ENCODE results near the gene WDR45B.

WDR45B gene

DNA sequence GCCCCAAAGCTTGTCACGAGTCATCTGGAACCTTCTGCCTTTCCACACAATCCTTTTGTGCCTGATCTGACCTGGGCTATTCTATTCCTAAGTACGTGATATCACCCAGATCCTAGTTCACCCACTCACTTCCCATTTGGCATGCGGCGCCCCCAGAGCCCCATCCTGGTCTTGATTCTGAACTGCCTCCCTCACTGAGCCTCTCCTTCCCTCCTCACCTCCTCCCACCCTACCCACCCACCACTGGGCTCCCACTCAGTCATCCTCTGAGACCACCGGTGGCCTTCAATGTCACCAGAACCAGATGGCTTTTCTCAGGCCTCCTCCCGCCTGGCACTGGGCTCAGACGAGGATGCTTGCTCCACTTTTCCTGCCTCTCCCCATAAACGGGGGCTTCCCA is 18.5 kb downstream of the WDR45B start:
- DNase-seq (ENCODE audit: low spot score): no peak

DNA sequence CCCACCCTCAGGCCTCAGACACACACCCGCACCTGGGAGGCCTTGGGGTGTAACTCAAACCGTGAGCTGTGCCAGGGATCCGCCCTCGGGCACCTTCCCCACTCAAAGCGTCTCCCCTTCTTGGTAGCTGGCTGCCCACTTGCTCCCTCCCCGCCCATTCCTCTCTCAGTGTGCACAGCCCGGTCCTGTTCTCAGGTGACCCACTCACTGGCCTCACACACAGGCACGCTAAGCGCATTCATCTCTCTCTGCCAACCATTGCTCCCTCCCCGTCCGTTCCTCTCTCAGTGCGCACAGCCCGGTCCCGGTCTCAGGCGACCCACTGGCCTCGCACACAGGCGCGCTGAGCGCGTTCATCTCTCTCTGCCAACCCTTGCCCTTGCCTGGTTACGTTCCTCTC is 20.8 kb downstream of the WDR45B start:
- no peak for DNase-seq (ENCODE audit: low spot score)

DNA sequence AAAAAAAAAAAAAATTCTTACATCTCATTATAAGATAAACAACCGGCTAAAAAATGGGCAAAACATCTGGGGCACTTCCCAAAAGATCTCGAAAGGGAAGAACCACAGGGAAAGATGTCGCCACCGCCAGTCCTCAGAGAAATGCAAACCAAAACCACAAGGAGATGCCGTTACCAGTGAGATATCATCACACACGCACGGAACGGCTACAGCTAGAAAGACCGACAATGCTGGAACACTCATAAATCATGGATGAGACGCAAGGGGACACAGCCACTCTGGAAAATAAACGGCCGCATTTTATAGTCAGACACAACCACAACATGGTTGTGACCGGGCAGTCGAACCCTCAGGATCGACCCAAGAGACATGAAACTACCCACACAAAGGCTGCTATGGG is 24.5 kb downstream of the WDR45B start:
- no peak for DNase-seq (ENCODE audit: low spot score)

DNA sequence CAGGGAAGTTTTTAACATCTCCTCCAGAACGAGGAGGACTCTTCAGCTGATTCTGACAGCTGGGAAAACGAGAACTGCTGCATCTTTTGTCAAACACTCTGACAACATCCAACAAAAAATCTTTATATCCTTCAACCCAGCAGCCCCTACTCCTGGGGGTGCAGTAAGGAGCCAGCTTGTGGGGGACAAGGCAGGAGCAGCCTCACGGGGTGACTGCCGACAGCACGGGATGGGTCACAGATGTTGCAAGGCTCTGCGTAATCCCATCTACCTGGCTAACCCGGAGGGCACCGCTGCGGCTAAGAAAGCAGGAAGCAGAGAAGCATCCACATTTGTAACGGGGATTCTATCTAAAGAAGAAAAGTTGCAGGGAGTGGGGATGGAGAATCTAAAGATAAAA is 28.6 kb downstream of the WDR45B start:
- no peak for DNase-seq (ENCODE audit: low spot score)

DNA sequence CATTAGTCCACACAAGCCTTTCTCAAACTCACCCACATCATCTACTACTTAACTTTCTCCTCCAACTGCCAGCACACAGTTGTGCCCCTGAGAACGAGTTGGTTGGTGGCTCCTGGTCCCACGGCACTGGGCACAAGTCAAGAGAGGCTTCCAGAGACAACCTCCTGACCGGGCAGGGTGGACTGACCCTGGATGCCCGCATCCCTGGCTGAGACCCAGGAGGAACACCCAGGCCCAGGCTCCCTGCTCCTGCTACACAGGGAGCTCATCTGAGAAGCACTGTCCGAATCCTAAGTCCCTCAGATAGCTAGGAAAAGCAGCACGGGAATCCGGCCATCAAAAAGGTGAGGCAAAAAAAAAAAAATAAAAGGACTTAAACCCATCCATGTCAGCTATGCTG is 29.0 kb downstream of the WDR45B start:
- DNase-seq (ENCODE audit: low spot score): no peak

DNA sequence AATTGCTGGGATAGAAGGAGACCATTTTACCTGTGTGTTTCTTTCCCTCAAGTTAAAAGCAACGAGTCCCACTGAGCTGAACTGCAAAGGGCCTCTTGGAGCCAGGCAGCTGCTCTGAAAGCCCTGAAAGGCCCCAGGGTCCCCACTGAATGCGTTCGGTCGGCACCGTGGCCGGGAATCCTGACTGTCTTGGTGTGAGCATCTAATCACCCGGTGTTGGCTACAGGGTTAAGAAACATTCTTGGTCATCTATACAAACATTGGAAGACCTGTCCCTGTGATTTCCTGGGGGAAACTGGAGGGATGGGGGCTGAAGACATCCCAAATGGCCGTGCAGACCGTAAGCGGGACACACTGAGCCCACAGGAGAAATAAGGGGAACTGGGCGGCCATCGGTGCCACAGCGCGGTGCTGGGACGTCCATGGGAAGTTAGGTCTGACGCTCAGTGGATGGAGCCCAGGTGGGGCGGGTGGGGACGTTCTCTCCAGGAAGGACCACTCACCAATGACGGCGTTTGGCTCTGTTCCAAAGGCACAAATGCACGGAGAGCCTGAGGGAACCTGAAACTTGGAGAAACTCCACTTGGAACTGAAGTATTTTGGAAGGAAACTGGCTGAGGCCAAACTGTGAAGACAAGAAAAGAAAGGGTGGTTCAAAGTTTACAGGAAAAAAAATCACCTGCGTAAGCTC is 32.1 kb downstream of the WDR45B start:
- no peak for DNase-seq (ENCODE audit: low spot score)

DNA sequence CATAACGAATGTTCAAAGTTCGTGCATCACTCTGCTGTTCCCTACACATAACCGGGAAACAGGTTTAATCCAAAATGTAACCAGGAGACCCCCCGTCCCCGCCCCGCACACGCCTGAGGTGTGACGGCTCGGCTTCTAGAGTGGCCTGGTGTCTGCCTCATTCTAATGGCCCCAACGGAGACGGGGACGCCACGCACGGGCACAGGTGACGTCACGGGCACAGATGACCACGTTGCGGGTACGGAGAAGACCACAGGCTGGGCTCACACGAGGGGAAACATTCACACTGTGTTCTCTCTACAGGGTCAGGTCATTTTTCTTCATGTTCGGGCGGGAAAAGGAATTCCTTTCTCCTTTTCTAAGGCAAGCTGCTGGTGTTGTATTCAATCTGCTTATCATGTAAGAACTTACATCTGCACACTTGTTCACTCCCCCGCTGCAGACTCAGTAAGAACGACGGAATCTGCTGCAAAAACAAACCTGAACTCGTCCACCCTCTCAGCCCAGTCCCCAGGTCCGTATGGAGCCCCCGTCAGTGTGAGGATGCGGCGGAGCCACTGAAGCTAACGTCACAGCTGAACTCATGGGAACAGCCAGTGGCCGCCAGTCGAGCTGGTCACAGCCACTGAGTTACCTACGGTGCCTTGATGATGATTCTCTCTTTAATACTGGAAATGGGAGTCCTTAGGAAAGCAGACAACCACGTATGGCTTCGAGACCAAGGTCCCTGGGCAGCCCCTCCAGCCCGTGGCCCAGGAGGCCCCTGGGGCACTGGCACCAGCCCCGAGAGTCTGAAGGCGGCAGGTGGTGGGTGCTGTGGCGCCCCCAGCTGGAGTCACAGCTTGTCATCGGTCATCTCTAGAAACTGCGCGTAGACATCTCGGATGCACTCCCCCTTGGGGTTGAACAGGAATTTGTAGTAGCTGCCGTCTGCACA is 32.9 kb downstream of the WDR45B start:
- no peak for DNase-seq (ENCODE audit: low spot score)

DNA sequence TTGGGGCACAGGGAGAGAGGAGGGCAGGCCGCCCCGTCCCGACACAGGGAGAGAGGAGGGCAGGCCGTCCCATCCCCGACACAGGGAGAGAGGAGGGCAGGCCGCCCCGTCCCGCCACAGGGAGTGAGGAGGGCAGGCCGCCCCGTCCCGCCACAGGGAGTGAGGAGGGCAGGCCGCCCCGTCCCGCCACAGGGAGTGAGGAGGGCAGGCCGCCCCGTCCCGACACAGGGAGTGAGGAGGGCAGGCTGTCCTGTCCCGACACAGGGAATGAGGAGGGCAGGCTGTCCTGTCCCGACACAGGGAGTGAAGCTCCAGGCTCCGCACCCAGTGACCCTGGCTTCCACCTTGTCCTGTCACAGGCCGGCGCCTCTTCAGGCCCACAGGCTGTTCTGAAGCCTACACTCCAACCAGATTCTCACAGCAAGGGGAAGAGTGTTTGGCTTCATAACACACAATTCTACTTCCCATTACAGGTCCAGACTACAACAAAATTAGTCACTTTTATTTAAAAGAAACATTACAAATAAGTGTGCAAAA is 34.1 kb downstream of the WDR45B start:
- no peak for DNase-seq (ENCODE audit: low spot score)

DNA sequence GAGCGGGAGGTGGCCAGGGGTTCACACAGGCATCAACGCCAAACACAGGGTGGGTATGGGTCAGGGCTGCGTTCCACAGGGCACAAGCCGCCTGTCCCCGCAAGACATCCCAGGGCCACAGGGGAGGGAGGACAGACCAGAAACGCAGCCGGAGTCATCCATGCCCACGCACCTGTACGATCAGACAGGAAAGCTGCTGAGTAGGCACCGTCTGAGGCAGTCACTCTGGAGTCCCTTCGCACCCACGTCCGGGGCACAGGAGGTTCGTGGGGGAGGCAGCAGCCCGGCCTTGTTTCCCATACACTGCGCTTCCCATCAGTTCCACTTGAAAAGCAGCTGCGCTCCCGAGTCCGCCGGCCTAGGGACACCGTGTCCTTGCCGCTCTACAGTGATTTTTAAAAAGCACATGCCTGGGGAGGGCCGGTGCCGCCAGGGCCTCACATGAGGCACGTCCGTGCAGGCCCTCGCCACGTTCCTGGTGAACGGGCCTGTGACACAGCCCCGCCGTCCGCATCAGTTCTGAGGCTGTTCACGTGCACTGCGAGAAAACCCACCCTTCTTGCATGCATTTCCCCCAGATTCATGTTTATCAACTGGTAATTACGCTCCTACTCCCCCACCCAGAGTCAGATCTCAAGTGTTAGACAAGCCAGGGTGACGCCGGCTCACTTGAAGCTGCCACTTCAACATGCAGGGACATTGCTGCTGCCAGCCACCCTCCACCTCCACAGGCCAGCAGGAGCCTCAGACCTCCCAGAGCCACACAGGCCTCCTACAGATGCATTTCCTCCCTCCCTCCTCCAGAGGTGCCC is 34.8 kb downstream of the WDR45B start:
- DNase-seq (ENCODE audit: low spot score): no peak

DNA sequence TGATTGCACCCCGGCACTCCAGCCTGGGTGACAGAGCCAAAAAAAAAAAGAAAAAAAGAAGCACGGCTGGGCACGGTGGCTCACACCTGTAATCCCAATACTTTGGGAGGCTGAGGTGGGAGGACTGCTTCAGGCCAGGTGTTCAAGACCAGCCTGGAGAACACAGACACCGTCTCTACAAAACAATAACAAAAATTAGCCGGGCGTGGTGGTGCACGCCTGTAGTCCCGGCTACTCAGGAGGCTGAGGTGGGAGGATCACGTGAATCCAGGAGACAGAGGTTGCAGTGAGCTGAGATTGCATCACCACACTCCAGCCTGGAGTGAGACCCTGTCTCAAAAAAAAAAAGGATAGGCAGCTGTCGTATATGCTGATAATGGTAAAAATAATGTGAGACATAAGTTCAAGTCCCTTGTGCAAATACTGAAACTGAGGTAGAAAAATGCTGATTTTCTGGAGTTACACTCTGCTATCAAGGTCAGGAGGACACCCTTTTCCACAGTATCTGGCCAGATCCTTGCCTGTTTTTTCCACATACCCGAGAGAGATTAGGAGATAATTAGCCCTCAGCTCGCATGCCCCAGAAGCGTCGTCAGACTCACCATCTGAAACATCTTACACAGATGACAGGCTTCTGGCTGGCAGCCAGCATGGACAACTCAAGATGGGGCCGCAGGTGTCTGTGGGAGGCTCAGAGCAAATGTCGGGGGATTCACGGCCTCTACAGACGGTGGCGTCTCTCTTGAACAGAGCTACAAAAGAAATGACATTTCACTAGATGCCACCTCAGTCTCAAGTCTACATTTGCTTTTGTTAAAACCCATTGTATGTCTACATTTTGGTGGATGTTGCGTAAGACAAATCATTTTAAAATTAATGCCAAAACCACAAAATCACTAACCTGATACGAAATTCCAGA is 36.8 kb downstream of the WDR45B start:
- no peak for DNase-seq (ENCODE audit: low spot score)

DNA sequence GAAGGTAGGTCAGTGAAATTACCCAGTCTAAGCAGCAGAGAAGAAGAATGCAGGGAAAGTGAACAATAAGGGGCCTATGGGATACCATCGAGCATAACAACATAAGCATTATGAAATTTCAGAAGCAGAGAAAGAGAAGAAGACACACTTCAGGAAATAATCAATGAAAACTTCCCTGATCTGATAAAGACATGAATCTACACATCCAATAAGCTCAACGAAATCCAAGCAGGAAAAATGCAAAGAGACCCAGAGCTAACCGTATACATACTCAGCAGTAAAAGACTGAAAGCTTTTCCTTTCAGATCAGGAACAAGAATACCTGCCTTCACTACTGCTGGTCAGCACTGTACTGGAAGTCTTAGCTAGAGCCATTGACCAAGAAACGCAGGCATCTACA is 38.6 kb downstream of the WDR45B start:
- DNase-seq (ENCODE audit: low spot score): no peak

DNA sequence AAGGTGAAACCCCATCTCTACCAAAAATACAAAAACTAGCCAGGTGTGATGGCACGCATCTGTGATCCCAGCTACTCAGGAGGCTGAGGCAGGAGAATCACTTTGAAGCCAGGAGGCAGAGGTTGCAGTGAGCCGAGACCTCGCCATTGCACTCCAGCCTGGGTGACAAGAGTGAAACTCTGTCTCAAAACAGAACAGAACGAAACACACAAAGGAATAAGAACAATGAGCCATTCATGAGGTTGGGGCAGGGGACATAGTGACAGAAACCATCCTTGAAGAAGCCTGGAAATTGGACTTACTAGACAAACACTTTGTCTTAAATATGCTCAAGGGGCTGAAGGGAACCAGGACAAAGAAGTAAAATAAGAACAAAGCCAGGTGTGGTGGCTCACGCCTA is 39.4 kb downstream of the WDR45B start:
- DNase-seq (ENCODE audit: low spot score): no peak

DNA sequence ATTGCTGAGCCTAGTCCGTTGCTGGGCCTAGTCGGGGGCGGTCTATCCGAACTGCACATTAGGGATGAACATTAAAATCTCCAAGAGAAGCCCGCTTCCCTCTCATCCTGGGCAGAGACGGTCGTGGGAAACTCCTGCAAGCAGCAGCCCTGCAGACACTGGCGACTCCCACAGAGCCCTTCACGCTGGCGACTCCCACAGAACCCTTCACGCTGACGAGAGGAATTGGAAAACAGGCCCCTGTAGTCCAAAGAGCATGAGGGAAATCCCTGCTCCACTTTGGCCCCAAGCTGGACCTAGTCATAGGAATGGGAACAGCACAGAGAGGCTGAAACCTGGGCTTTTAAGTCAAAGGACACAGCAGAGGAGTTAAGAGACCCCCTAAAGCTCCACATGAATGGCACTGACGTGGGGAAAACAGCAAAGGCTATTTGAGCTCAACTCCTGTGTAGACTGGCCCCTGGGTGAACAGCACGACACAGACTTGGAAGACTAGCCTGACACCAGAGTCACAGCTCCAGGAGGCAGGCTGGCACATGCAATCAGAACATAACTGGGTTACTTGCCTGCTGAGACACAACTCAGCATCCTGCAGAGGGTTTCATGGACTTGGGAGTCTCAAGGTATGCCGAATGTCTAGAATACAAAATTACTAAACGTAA is 42.2 kb downstream of the WDR45B start:
- DNase-seq (ENCODE audit: low spot score): no peak

DNA sequence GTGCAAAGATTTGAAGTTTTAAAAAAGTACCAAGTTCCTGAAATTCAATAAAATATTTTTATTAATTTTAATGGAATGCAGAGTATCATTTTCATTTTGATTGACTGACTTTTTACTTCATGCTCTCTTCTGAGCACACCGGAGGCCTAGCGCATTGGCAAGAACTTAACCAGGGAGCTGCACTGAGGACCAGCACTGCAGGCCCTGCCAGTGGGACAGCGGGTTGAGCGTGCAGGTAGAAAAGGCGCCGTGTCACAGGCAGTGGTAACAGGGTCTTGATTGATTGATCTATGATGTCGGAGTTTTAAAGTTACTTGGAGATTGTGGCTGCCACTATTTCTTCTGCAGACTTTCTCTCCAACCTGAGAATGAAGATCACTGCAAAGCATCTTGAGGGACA is 43.7 kb downstream of the WDR45B start:
- no peak for DNase-seq (ENCODE audit: low spot score)

DNA sequence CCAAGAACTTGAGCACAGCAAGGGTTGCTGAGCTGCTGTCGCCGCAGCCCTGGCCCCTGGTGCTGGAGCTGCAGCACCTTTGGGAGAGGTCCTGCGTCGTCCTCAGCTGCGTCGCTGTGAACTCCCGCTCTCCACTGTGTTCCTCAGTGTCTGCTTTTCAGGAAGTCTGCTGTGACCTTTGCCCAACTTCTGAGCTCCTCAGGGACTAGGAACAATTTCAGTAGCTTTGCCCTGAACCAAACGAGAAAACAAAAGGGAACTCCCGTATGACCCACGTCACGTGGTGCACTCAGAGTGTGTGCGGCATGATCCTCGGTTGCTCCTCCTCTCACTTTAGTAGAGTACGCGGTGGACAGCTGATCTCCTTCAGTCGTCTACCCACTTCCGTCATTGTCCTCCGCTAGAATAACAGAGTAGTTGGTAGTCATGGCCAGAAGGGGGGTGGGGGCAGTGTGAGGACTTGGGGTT is 44.2 kb downstream of the WDR45B start:
- peak; percentile 12 for DNase-seq (ENCODE audit: low spot score)

DNA sequence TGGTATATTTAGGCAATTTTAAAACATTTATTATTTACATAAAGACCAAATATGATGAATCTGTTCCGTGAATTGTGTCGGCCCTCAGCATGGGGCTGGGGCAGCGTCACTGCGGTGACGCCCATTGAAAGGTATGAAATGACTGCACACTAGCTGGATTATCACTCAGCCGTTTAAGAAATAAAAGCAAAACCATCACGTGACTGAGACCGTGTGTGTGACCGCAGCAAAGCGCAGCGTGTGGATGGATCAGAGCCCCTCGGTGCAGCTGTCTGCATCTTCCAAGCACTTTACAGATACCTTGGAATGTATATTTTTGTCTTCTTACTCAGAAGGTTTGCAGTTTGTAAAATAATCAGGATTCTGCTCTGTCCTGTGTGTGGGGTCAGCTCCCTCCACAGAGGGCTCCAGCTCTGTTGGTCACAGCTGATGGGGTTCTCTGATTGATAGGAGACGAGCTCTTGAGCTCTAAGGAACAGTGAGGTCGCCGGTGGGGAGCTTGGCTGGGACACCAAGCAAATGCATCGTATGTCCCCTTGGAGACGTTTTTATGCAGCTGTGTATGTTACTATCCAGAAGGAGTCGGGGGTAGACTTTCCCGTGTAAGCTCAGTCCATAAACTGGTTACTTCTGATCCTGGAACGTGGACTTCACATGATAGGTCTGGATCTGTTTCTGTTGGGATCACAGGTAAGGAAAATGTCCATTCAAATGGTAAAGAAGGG is 45.1 kb downstream of the WDR45B start:
- no peak for DNase-seq (ENCODE audit: low spot score)

DNA sequence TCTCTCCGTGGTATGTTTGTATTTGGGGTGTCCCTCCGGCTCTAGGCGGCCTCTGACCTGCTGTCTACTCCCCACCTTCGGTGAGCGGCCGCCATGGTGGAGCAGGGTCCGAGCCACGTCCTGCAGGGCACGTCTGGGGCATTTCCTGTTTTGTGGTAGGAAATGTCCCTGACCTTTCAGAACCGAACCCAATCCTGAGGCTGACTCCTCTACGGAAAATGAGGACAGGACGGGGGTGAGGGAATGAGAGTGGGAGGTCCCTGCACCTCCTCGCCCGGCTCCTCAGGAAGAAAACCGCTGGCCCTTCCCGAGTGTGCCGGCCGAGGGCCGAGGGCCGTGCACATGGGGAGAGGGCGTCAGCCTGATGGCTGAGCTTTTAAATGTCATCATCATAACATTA is 45.8 kb downstream of the WDR45B start:
- DNase-seq (ENCODE audit: low spot score): no peak

DNA sequence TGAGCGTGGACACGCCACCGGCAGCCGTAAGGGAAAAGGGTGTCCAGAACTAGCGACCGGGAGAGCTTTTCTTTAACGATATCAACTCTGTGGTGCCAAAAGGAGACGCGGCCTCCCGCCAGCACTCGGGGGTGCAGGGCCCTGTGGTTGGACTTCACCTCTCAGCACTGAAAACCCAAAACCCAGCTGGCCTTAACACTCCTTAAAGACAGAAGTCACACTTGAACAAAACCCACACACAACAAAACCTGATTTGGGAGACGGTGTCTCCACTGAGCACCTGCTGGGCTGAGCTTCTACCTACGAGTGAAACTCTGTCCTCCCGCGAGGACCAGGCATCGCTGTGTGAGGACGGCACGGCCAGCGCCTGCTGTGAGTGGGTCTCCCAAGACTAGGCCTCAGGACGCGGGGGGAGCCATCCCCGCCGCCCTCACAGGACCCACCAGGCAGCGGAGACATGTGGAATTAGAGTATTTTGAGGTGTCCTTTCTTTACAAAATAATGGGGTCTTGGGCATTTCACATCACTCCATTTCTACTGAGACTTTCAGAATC is 46.7 kb downstream of the WDR45B start:
- no peak for DNase-seq (ENCODE audit: low spot score)

DNA sequence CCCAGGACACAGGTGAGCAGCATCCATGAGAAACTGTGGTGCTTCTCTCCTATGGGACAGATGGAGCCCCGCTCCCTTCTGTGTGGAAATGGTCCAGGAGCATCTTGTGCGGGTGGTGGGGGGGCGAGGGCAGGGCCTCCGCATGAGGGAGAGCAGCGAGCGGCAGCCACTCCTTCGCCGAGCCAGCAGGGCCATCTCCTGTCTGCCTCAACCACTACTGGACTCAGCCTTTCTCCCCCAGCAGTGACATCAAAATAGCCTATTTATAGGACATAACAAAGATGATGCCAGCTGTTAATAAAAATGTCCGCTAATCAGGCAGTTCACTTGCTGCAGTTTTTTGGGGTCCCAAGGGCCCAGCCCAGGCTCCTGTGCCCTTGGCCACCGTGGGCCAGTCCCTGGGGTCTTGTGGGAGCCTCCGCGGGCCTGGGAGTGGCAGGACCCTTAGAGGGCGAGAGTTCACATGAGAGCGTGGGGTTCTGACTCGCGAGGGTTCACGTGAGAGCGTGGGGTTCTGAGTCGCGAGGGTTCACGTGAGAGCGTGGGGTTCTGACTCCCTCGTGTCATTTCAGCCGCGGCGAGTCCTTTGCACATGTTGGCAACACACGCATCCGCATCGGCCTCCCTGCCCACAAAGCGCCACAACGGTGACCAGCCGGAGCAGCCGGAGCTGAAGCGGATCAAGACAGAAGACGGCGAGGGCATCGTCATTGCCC is 47.4 kb downstream of the WDR45B start:
- no peak for DNase-seq (ENCODE audit: low spot score)

All from COLO829 (cell line).